EL (cell line): ENCODE results near the gene APOF.
"Not testable (repeated sequence)": the region's sequence is repeated elsewhere in the genome, so short reads cannot be mapped to it uniquely, and the experiment has no call there.

Experiments used
- DNase-seq: peaks from one replicate; pipeline ENCODE4 v3.0.0-alpha.2; 2016

APOF gene

GRCh38 chr12:56362130-56363059 lies at the start of gene APOF:
APOF (minus strand) TSS chr12:56362857; CDS start chr12:56362745, 112 bp downstream.
- DNase-seq: no peak

- DNase-seq: no peak
Measured at GRCh38 chr12:56411781-56412639, 49.4 kb upstream of the APOF start.

- no peak for DNase-seq
Measured at GRCh38 chr12:56410768-56411167, 48.1 kb upstream of the APOF start.

- no peak for DNase-seq
Measured at GRCh38 chr12:56408799-56409417, 46.3 kb upstream of the APOF start.

- not testable (repeated sequence) for DNase-seq
Measured at GRCh38 chr12:56404227-56404626, 41.6 kb upstream of the APOF start.

GRCh38 chr12:56401612-56402011 lies 39.0 kb upstream of the APOF start:
- not testable (repeated sequence) for DNase-seq

- DNase-seq: not testable (repeated sequence)
Measured at GRCh38 chr12:56401125-56401524, 38.5 kb upstream of the APOF start.

GRCh38 chr12:56399466-56399865 lies 36.8 kb upstream of the APOF start:
- not testable (repeated sequence) for DNase-seq

- DNase-seq: no peak
Measured at GRCh38 chr12:56398324-56398723, 35.7 kb upstream of the APOF start.

- no peak for DNase-seq
Measured at GRCh38 chr12:56392331-56392730, 29.7 kb upstream of the APOF start.

GRCh38 chr12:56391721-56392120 lies 29.1 kb upstream of the APOF start:
- DNase-seq: no peak

GRCh38 chr12:56389412-56389811 lies 26.8 kb upstream of the APOF start:
- no peak for DNase-seq

GRCh38 chr12:56387152-56387736 lies 24.6 kb upstream of the APOF start:
- DNase-seq: peak; percentile 34

GRCh38 chr12:56385873-56386272 lies 23.2 kb upstream of the APOF start:
- no peak for DNase-seq

GRCh38 chr12:56382611-56383010 lies 20.0 kb upstream of the APOF start:
- no peak for DNase-seq

GRCh38 chr12:56377989-56378316 lies 15.3 kb upstream of the APOF start:
- DNase-seq: no peak

GRCh38 chr12:56377310-56377988 lies 14.8 kb upstream of the APOF start:
- DNase-seq: peak; percentile 22

GRCh38 chr12:56375598-56376434 lies 13.2 kb upstream of the APOF start:
- no peak for DNase-seq

- no peak for DNase-seq
Measured at GRCh38 chr12:56374726-56375597, 12.3 kb upstream of the APOF start.

- DNase-seq: no peak
Measured at GRCh38 chr12:56373515-56373914, 10.9 kb upstream of the APOF start.
